Activated naive CD4-positive, alpha-beta T cell treated with anti-CD3 and anti-CD28 coated beads, Interleukin-2, amount 10 ng/mL, durations not matched to agents 7 days and 5 days (primary cell): Measurements from ENCODE around the gene TMED1.

ENCODE experiments used
- CTCF ChIA-PET: fragments of 350-600 bp; sonication (Branson Sonifier 250); formaldehyde crosslinking; loops from one replicate; lab custom pipeline; 2021; ENCODE audit warnings: antibody characterized with exemption; lab: Charles Lee
- DNase-seq: peaks from one replicate; pipeline ENCODE4 v3.0.0-alpha.2; 2020
- H3K27ac Mint-ChIP-seq: one replicate; pipeline ENCODE4 v1.8.0; 2021; ENCODE audit warnings: mild to moderate bottlenecking, moderate library complexity, mixed read lengths
- H3K27me3 Mint-ChIP-seq: one replicate; pipeline ENCODE4 v1.8.0; 2021; ENCODE audit warnings: mild to moderate bottlenecking, mixed read lengths
- H3K36me3 Mint-ChIP-seq: one replicate; pipeline ENCODE4 v1.8.0; 2021; ENCODE audit warnings: mixed read lengths
- H3K4me1 Mint-ChIP-seq: one replicate; pipeline ENCODE4 v1.8.0; 2021; ENCODE audit warnings: mixed read lengths
- H3K4me3 Mint-ChIP-seq: one replicate; pipeline ENCODE4 v1.8.0; 2021; ENCODE audit warnings: mild to moderate bottlenecking, moderate library complexity, mixed read lengths
- H3K9me3 Mint-ChIP-seq: one replicate; pipeline ENCODE4 v1.8.0; 2021; ENCODE audit warnings: mixed read lengths

TMED1 gene

GRCh38 chr19:10818301-10819123, 17.5 kb downstream of the TMED1 start:
- no peak overlapping the region for H3K4me3 Mint-ChIP-seq
- peaks cover 36% of the 10 kb centered on the region for H3K36me3 Mint-ChIP-seq
- no peaks in the 10 kb centered on the region for H3K9me3 Mint-ChIP-seq
- no peak overlapping the region for H3K27ac Mint-ChIP-seq
- DNase-seq, result no peak
- CTCF ChIA-PET, result interaction anchor here (1.2 kb wide), 1 partner anchor 10 kb away, joined by 4 read pairs; no protein-coding TSS in a partner anchor
- H3K27me3 Mint-ChIP-seq, result no peaks in the 10 kb centered on the region
- peaks cover 8% of the 10 kb centered on the region for H3K4me1 Mint-ChIP-seq

GRCh38 chr19:10817291-10818038, 18.5 kb downstream of the TMED1 start:
- peaks cover 36% of the 10 kb centered on the region for H3K36me3 Mint-ChIP-seq
- H3K4me1 Mint-ChIP-seq, result peaks cover 12% of the 10 kb centered on the region
- H3K27me3 Mint-ChIP-seq, result no peaks in the 10 kb centered on the region
- no peak overlapping the region for H3K27ac Mint-ChIP-seq
- DNase-seq, result no peak
- H3K9me3 Mint-ChIP-seq, result no peaks in the 10 kb centered on the region
- CTCF ChIA-PET, result interaction anchor here (1.2 kb wide), 1 partner anchor 11 kb away, joined by 4 read pairs; no protein-coding TSS in a partner anchor
- H3K4me3 Mint-ChIP-seq, result no peak overlapping the region

DNA sequence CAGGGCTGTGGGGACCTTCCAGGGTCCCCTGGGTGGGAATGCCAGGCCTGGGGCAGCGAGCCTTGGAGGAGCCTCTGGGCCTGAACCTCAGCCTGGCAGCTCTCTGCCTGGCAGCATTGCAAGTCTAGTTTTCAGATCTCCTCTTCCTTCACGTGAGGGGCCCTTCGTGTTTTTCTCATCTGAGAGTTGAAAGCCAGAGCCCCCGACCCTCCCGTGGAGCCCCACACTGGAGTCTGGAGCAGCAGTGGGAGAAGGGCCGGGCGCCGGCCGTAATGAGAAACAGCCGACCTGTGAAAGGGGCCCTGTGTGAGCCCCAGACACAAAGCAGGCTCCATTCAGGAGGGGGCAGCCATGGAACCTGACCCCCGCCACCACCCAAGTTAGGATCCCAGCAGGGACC, 19.3 kb downstream of the TMED1 start:
- H3K4me1 Mint-ChIP-seq, result peaks cover 12% of the 10 kb centered on the region
- H3K27ac Mint-ChIP-seq, result no peak overlapping the region
- no peaks in the 10 kb centered on the region for H3K27me3 Mint-ChIP-seq
- no peak for DNase-seq
- no peaks in the 10 kb centered on the region for H3K9me3 Mint-ChIP-seq
- peaks cover 34% of the 10 kb centered on the region for H3K36me3 Mint-ChIP-seq
- CTCF ChIA-PET, result no interaction called here
- no peak overlapping the region for H3K4me3 Mint-ChIP-seq

GRCh38 chr19:10815969-10816644, 19.9 kb downstream of the TMED1 start:
- Mint-ChIP-seq H3K4me3 (no peak overlapping the region), H3K36me3 (peaks cover 31% of the 10 kb centered on the region), H3K4me1 (peaks cover 10% of the 10 kb centered on the region), H3K27ac (no peak overlapping the region), H3K27me3 (no peaks in the 10 kb centered on the region), H3K9me3 (no peaks in the 10 kb centered on the region)
- DNase-seq, result no peak
- CTCF ChIA-PET, result interaction anchor here (1.5 kb wide), 1 partner anchor 13 kb away, joined by 3 read pairs; no protein-coding TSS in a partner anchor

- CTCF ChIA-PET, result interaction anchor here (1.5 kb wide), 1 partner anchor 14 kb away, joined by 3 read pairs; no protein-coding TSS in a partner anchor
- Mint-ChIP-seq H3K36me3 (peaks cover 20% of the 10 kb centered on the region), H3K27ac (peak overlapping the region; percentile 76), H3K4me3 (no peak overlapping the region), H3K4me1 (peaks cover 6% of the 10 kb centered on the region), H3K27me3 (no peaks in the 10 kb centered on the region), H3K9me3 (no peaks in the 10 kb centered on the region)
- DNase-seq, result no peak
These were observed 20.9 kb downstream of the TMED1 start for GRCh38 chr19:10815007-10815536.

DNA sequence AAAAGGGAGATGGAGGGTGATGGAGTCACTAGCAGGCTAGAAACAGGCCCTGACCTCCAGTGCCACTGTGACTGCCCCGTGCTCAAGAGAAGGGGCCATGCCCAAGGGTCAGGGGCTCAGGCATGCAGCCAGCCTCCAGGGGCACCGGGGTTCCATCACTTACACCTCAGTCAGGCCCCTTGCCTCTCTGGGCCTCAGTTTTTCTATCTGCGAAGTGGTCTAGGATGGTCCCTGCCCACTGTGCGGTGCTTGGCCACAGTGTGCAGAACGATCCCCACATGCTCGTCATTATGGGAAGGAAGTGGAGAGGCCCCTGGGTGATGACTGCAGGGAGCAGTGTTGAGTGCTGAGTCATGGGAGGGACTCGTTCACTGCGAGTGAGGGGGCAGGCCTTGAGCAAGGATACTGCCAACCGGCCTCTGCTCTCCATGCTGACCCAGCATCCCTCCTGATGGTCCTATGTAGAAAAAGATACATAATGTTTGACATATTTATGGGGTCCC, 23.1 kb downstream of the TMED1 start:
- Mint-ChIP-seq H3K27me3 (no peaks in the 10 kb centered on the region), H3K4me3 (no peak overlapping the region)

DNA sequence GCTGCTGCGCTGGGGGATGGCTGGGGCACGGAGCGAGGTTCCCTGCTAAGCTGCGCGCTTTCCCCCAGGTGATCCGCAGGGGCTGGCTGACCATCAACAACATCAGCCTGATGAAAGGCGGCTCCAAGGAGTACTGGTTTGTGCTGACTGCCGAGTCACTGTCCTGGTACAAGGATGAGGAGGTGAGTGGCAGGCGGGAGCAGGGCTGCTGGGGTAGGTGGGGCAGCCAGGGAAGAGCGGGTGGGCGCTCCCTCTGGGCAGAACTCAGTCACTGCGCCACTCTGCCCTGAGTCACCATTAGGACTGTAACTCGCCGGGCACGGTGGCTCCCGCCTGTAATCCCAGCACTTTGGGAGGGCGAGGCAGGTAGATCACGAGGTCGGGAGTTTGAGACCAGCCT, 23.8 kb downstream of the TMED1 start:
- Mint-ChIP-seq H3K4me3 (no peak overlapping the region), H3K27ac (no peak overlapping the region), H3K9me3 (no peaks in the 10 kb centered on the region), H3K36me3 (peaks cover 25% of the 10 kb centered on the region), H3K27me3 (no peaks in the 10 kb centered on the region), H3K4me1 (peaks cover 25% of the 10 kb centered on the region)
- DNase-seq, result no peak
- CTCF ChIA-PET, result interaction anchor here (1.0 kb wide), 1 partner anchor 97 kb away, joined by 3 read pairs; no protein-coding TSS in a partner anchor

More for the DNA sequence above, 23.1 kb downstream of the TMED1 start:
- Mint-ChIP-seq H3K9me3 (no peaks in the 10 kb centered on the region), H3K27ac (no peak overlapping the region), H3K4me1 (peaks cover 24% of the 10 kb centered on the region), H3K36me3 (peaks cover 25% of the 10 kb centered on the region)
- DNase-seq, result no peak
- CTCF ChIA-PET, result interaction anchor here (0.9 to 1.0 kb wide), 2 partner anchors 96 to 98 kb away, joined by 3 to 4 read pairs; no protein-coding TSS in a partner anchor

DNA sequence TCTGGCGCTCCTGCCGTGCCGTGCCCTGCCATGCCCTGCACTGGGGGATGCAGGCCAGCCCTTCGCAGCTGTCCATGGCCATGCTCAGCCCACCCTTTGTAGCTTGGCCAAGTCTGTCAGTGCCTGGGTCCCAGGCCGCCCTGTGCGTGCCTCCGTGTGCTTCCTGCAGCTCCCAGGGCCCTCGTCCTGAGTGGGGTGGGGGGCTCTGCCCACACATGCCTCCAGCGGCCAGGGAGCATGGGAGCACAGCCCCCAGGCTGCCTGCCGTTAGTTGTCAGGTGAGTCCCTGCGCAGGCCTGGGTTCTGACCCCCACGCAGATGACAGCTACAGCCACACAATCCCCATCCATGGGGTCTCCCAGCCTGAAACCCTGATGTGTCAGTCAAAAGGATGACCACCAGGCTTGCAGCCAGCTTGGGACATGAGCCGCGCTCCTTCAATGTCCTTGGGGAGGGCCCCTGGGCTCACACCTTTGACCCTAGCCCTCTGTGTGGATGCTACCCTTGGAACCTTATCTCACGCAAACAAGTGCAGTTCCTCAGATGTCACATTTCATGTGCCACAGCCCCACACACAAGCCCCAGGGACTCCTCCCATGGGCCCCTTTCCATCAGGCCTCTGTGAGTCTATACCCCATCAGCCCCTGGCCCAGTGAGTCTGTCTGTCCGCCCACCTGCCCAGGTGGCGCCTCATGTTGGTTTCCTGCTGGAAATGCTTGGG, 24.5 kb downstream of the TMED1 start:
- Mint-ChIP-seq H3K4me3 (no peak overlapping the region), H3K27me3 (no peaks in the 10 kb centered on the region), H3K9me3 (no peaks in the 10 kb centered on the region), H3K27ac (no peak overlapping the region), H3K4me1 (peaks cover 25% of the 10 kb centered on the region), H3K36me3 (peaks cover 25% of the 10 kb centered on the region)
- CTCF ChIA-PET, result no interaction called here
- no peak for DNase-seq

DNA sequence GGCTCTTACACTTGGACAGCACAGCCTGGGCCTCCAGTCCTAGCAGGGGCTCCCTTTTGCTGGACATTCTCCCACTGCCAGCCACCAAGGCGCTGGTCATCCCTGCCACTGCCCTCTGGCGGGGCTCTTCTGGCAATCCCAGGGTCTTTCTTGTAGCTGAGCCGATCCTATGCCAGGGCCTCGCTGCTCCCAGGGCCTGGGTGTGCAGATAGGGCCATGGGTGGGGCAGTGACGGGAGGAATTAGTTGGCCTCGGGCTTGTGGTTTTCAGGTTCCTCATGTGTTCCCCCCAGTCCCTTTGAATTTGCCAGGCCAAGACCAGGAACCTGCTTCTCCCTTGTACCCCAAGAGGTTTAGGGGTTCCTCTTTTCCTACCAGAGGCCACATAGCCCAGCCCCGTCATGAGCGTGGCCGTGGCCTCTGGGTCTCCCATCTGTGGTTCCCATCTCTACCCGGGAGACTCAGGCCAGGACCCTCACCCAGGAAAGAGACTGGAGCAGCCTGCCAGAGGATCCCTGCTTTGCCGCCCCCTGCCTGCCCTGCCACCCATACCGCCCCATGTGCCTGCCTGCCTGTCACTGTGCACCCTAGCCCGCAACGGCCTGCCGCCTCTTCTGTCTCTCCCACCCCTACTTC, 26.2 kb downstream of the TMED1 start:
- H3K4me1 Mint-ChIP-seq, result peaks cover 25% of the 10 kb centered on the region
- H3K4me3 Mint-ChIP-seq, result no peak overlapping the region
- no peak for DNase-seq
- no peaks in the 10 kb centered on the region for H3K27me3 Mint-ChIP-seq
- CTCF ChIA-PET, result interaction anchor here (1.0 to 2.2 kb wide), 2 partner anchors 11 to 92 kb away, joined by 5 read pairs; partner anchors contain the start of gene DNM2
- H3K27ac Mint-ChIP-seq, result peak overlapping the region; percentile 68
- no peaks in the 10 kb centered on the region for H3K9me3 Mint-ChIP-seq
- H3K36me3 Mint-ChIP-seq, result peaks cover 30% of the 10 kb centered on the region

- peaks cover 25% of the 10 kb centered on the region for H3K4me1 Mint-ChIP-seq
- H3K27ac Mint-ChIP-seq, result peak overlapping the region; percentile 64
- H3K4me3 Mint-ChIP-seq, result no peak overlapping the region
- H3K27me3 Mint-ChIP-seq, result no peaks in the 10 kb centered on the region
- peaks cover 29% of the 10 kb centered on the region for H3K36me3 Mint-ChIP-seq
- CTCF ChIA-PET, result interaction anchor here (1.0 to 2.2 kb wide), 2 partner anchors 12 to 92 kb away, joined by 5 read pairs; partner anchors contain the start of gene DNM2
- no peaks in the 10 kb centered on the region for H3K9me3 Mint-ChIP-seq
- peak; percentile 59 for DNase-seq
These were observed 26.9 kb downstream of the TMED1 start for GRCh38 chr19:10808937-10809649.

GRCh38 chr19:10805758-10806247, 30.2 kb downstream of the TMED1 start:
- Mint-ChIP-seq H3K4me3 (no peak overlapping the region), H3K27me3 (no peaks in the 10 kb centered on the region), H3K27ac (peak overlapping the region; percentile 42), H3K9me3 (no peaks in the 10 kb centered on the region), H3K4me1 (peaks cover 22% of the 10 kb centered on the region), H3K36me3 (peaks cover 40% of the 10 kb centered on the region)
- CTCF ChIA-PET, result interaction anchor here (1.5 kb wide), 1 partner anchor 53 kb away, joined by 3 read pairs; no protein-coding TSS in a partner anchor
- no peak for DNase-seq
